Hepatic stellate cell (primary cell): ENCODE data around the gene MSANTD7.
"Not testable (repeated sequence)": the region's sequence is repeated elsewhere in the genome, so short reads cannot be mapped to it uniquely, and the experiment has no call there.

Experiments used
- DNase-seq: peaks from one replicate; pipeline ENCODE4 v3.0.0; 2011; ENCODE audit warnings: low spot score

Gene MSANTD7

GRCh38 chr10:14837003-14837756, 926 bp upstream of the MSANTD7 start:
- DNase-seq = peak; percentile 5

- peak; percentile 45 for DNase-seq
Measured at GRCh38 chr10:14838582-14839304, 637 bp downstream of the MSANTD7 start.

GRCh38 chr10:14839305-14839695, 1.2 kb downstream of the MSANTD7 start:
- no peak for DNase-seq

- no peak for DNase-seq
Measured at GRCh38 chr10:14840178-14840577, 2.1 kb downstream of the MSANTD7 start.

- no peak for DNase-seq
Measured at GRCh38 chr10:14843327-14843988, 5.4 kb downstream of the MSANTD7 start.

- DNase-seq = no peak
Measured at GRCh38 chr10:14844948-14845347, 6.8 kb downstream of the MSANTD7 start.

GRCh38 chr10:14852236-14852635, 14.1 kb downstream of the MSANTD7 start:
- no peak for DNase-seq

GRCh38 chr10:14855453-14855852, 17.3 kb downstream of the MSANTD7 start:
- no peak for DNase-seq

GRCh38 chr10:14858338-14858960, 20.3 kb downstream of the MSANTD7 start:
- DNase-seq = no peak

GRCh38 chr10:14859043-14859442, 20.9 kb downstream of the MSANTD7 start:
- DNase-seq = no peak

- DNase-seq = no peak
Measured at GRCh38 chr10:14859775-14860174, 21.7 kb downstream of the MSANTD7 start.

- no peak for DNase-seq
Measured at GRCh38 chr10:14860791-14861190, 22.7 kb downstream of the MSANTD7 start.

- not testable (repeated sequence) for DNase-seq
Measured at GRCh38 chr10:14864466-14864865, 26.4 kb downstream of the MSANTD7 start.

- DNase-seq = not testable (repeated sequence)
Measured at GRCh38 chr10:14864871-14865270, 26.8 kb downstream of the MSANTD7 start.

- peak; percentile 7 for DNase-seq
Measured at GRCh38 chr10:14873090-14873760, 35.1 kb downstream of the MSANTD7 start.

GRCh38 chr10:14875941-14876340, 37.8 kb downstream of the MSANTD7 start:
- no peak for DNase-seq

- no peak for DNase-seq
Measured at GRCh38 chr10:14876764-14877163, 38.7 kb downstream of the MSANTD7 start.

- peak; percentile 98 for DNase-seq
Measured at GRCh38 chr10:14878266-14879123, 40.4 kb downstream of the MSANTD7 start, which contains the start of gene SUV39H2. Gene SUV39H2 (plus strand): TSS chr10:14878866. CDS start chr10:14878889, 23 bp downstream.

GRCh38 chr10:14879124-14879927, 41.2 kb downstream of the MSANTD7 start:
- DNase-seq = peak; percentile 10

GRCh38 chr10:14879928-14880193, 41.8 kb downstream of the MSANTD7 start:
- no peak for DNase-seq
